ENCODE data around the gene FANCG.
A peak's percentile ranks its signal among the peaks of the same experiment; 100 is the strongest.

FANCG gene

DNA sequence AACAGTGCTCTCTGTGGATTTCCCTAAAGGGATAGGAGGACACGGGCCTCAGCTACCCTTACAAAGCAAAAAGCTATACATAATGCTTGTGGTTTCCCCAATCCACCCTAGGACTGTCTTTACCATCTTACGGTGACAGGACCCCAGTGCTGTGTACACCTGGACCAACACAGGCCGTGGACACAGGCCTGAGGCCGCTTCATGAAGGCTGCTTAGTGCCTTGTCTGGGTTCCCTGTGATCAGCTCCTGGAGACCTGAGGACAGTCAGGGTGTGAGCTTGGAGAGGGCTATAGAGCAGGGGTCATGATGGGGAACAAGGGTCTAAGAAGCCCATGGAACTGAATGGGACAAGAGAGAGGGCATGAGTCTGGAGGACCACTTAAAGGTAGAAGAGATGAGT is 2.9 kb downstream of the FANCG start:
- Histone ChIP-seq H3K9me3 (ENCODE audit: insufficient read depth, low read depth, low read length) (no peaks in the 10 kb centered on the region), H3K9ac (ENCODE audit: low read depth, low read length, poor library complexity, severe bottlenecking) (peak overlapping the region; percentile 89), H3K9me2 (replicated peaks; ENCODE audit: low read depth, low read length) (no peaks in the 10 kb centered on the region), H3F3A (ENCODE audit: low read depth) (peaks cover 4% of the 10 kb centered on the region; the same call in 1 of the 2 replicates), H4K20me1 (ENCODE audit: insufficient read depth, low read length, poor library complexity, severe bottlenecking) (peaks cover 15% of the 10 kb centered on the region), H3K27me3 (ENCODE audit: insufficient read depth, low read length, poor library complexity, severe bottlenecking) (no peaks in the 10 kb centered on the region), H2AFZ (ENCODE audit: low read length) (no peak overlapping the region), H3K79me2 (ENCODE audit: insufficient read depth, low read length) (peaks cover 44% of the 10 kb centered on the region), H3K4me1 (ENCODE audit: insufficient read depth, low read length, poor library complexity, severe bottlenecking) (peaks cover 44% of the 10 kb centered on the region), H3K36me3 (ENCODE audit: insufficient read depth, low read length) (peaks cover 6% of the 10 kb centered on the region; the same call in 1 of the 2 replicates), H3K4me3 (ENCODE audit: low read length, poor library complexity, severe bottlenecking) (peak overlapping the region; percentile 88), H3K4me2 (ENCODE audit: low read depth, low read length, poor library complexity, severe bottlenecking) (peak overlapping the region; percentile 93)
- TF ChIP-seq EZH2phosphoT487 (IDR thresholded peaks at IDR 0.05; ENCODE audit: borderline replicate concordance) = no peak

DNA sequence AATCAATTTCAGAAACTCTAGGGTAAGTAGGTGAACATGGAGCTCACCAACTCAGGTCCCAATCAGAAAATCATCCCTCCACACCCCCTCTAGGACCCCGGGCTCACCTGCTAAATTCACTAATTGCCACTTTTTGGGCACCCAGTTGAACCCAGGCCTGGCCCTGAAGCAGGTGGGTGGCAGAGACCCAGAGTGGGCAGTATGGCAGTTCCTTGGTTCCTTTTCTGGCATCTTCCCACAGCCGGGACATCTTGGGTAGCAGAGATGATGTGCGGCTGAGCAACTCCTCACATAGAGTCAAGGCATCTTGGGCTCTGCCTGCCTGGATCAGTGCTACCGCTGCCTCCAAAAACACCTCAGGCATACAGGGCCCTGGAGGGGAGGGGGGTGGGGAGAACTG is 4.4 kb downstream of the FANCG start:
- Histone ChIP-seq H3K9ac (ENCODE audit: low read depth, low read length, poor library complexity, severe bottlenecking) (no peak overlapping the region), H3K9me3 (ENCODE audit: insufficient read depth, low read depth, low read length) (no peaks in the 10 kb centered on the region), H2AFZ (ENCODE audit: low read length) (no peak overlapping the region), H3K27me3 (ENCODE audit: insufficient read depth, low read length, poor library complexity, severe bottlenecking) (no peaks in the 10 kb centered on the region), H4K20me1 (ENCODE audit: insufficient read depth, low read length, poor library complexity, severe bottlenecking) (peaks cover 29% of the 10 kb centered on the region), H3K9me2 (replicated peaks; ENCODE audit: low read depth, low read length) (no peaks in the 10 kb centered on the region), H3K36me3 (ENCODE audit: insufficient read depth, low read length) (peaks cover 6% of the 10 kb centered on the region; the same call in 1 of the 2 replicates), H3K4me1 (ENCODE audit: insufficient read depth, low read length, poor library complexity, severe bottlenecking) (peaks cover 49% of the 10 kb centered on the region), H3F3A (ENCODE audit: low read depth) (peaks cover 10% of the 10 kb centered on the region), H3K4me2 (ENCODE audit: low read depth, low read length, poor library complexity, severe bottlenecking) (peak overlapping the region; percentile 93), H3K79me2 (ENCODE audit: insufficient read depth, low read length) (peaks cover 58% of the 10 kb centered on the region), H3K4me3 (ENCODE audit: low read length, poor library complexity, severe bottlenecking) (no peak overlapping the region)
- TF ChIP-seq, protein P1, sequence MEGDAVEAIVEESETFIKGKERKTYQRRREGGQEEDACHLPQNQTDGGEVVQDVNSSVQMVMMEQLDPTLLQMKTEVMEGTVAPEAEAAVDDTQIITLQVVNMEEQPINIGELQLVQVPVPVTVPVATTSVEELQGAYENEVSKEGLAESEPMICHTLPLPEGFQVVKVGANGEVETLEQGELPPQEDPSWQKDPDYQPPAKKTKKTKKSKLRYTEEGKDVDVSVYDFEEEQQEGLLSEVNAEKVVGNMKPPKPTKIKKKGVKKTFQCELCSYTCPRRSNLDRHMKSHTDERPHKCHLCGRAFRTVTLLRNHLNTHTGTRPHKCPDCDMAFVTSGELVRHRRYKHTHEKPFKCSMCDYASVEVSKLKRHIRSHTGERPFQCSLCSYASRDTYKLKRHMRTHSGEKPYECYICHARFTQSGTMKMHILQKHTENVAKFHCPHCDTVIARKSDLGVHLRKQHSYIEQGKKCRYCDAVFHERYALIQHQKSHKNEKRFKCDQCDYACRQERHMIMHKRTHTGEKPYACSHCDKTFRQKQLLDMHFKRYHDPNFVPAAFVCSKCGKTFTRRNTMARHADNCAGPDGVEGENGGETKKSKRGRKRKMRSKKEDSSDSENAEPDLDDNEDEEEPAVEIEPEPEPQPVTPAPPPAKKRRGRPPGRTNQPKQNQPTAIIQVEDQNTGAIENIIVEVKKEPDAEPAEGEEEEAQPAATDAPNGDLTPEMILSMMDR (conservative IDR thresholded peaks at IDR 0.05; ENCODE audit: low read length) = no peak
- no peak for TF ChIP-seq EZH2phosphoT487 (IDR thresholded peaks at IDR 0.05; ENCODE audit: borderline replicate concordance)

DNA sequence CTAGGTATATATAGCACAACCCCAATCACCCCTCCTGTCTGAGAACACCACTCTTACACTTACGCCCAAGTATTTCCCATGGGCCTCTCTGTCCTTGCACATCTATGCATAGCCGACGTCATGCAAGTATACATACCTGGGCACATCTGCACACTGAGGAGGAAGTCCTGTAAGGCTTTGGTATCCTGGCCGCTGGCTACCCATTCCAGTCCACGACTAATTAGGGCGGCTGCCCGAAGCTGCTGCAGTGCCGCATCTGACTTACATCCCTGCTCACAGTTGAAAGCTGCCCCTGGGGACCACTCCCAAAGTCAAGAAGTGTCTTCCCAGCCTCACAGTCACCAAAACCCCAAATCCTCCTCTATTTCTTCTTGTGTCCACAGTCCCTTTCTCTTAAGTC is 5.0 kb downstream of the FANCG start:
- Histone ChIP-seq H3K4me2 (ENCODE audit: low read depth, low read length, poor library complexity, severe bottlenecking) (no peak overlapping the region), H3K79me2 (ENCODE audit: insufficient read depth, low read length) (peaks cover 63% of the 10 kb centered on the region), H4K20me1 (ENCODE audit: insufficient read depth, low read length, poor library complexity, severe bottlenecking) (peaks cover 35% of the 10 kb centered on the region), H3K9me2 (replicated peaks; ENCODE audit: low read depth, low read length) (no peaks in the 10 kb centered on the region), H3K9me3 (ENCODE audit: insufficient read depth, low read depth, low read length) (no peaks in the 10 kb centered on the region), H3K36me3 (ENCODE audit: insufficient read depth, low read length) (peaks cover 6% of the 10 kb centered on the region; the same call in 1 of the 2 replicates), H3K27me3 (ENCODE audit: insufficient read depth, low read length, poor library complexity, severe bottlenecking) (no peaks in the 10 kb centered on the region), H3K9ac (ENCODE audit: low read depth, low read length, poor library complexity, severe bottlenecking) (no peak overlapping the region), H2AFZ (ENCODE audit: low read length) (no peak overlapping the region), H3K4me1 (ENCODE audit: insufficient read depth, low read length, poor library complexity, severe bottlenecking) (peaks cover 51% of the 10 kb centered on the region), H3K4me3 (ENCODE audit: low read length, poor library complexity, severe bottlenecking) (no peak overlapping the region), H3F3A (ENCODE audit: low read depth) (peaks cover 10% of the 10 kb centered on the region)
- TF ChIP-seq, protein P1 (conservative IDR thresholded peaks at IDR 0.05; ENCODE audit: low read length) = no peak
- TF ChIP-seq EZH2phosphoT487 (IDR thresholded peaks at IDR 0.05; ENCODE audit: borderline replicate concordance) = no peak

DNA sequence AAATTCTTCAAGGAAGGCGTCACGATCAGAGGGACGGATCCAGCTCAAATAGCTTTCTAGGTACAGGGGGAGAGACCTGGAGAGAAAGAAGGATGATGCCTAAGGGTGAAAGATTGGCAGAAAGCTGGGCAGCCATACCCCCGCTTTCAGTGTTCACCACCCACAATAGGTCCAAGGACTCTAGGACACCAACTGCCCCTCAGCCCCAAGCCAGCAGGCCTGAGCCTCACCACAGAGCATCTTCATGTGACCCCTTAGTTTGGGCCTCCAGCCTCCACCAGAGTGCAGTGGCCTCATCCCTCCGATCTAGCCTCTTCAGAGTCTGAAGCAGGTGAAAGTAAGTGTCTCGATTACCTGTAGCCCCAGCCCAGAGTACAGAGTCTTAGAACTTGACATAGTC is 5.6 kb downstream of the FANCG start:
- Histone ChIP-seq H4K20me1 (ENCODE audit: insufficient read depth, low read length, poor library complexity, severe bottlenecking) (peaks cover 42% of the 10 kb centered on the region), H3K9me2 (replicated peaks; ENCODE audit: low read depth, low read length) (no peaks in the 10 kb centered on the region), H2AFZ (ENCODE audit: low read length) (no peak overlapping the region), H3K27me3 (ENCODE audit: insufficient read depth, low read length, poor library complexity, severe bottlenecking) (no peaks in the 10 kb centered on the region), H3K36me3 (ENCODE audit: insufficient read depth, low read length) (peaks cover 6% of the 10 kb centered on the region; the same call in 1 of the 2 replicates), H3F3A (ENCODE audit: low read depth) (peaks cover 10% of the 10 kb centered on the region), H3K9me3 (ENCODE audit: insufficient read depth, low read depth, low read length) (no peaks in the 10 kb centered on the region), H3K4me3 (ENCODE audit: low read length, poor library complexity, severe bottlenecking) (no peak overlapping the region), H3K4me1 (ENCODE audit: insufficient read depth, low read length, poor library complexity, severe bottlenecking) (peaks cover 54% of the 10 kb centered on the region), H3K79me2 (ENCODE audit: insufficient read depth, low read length) (peaks cover 66% of the 10 kb centered on the region), H3K9ac (ENCODE audit: low read depth, low read length, poor library complexity, severe bottlenecking) (no peak overlapping the region), H3K4me2 (ENCODE audit: low read depth, low read length, poor library complexity, severe bottlenecking) (no peak overlapping the region)
- TF ChIP-seq EZH2phosphoT487 (IDR thresholded peaks at IDR 0.05; ENCODE audit: borderline replicate concordance) = no peak
- TF ChIP-seq, protein P1 (conservative IDR thresholded peaks at IDR 0.05; ENCODE audit: low read length) = no peak
